ENCODE measurements around the gene PNPLA1. TPM values are rescaled to one million over a fixed set of nuclear protein-coding genes. Genes with fewer than 3 reads are reported as not detected.

The PNPLA1 gene
- total RNA-seq, 1 experiment from 2014 or later = 0.29 TPM

GRCh38 chr6:36239774-36240173 lies 30.1 kb upstream of the PNPLA1 start:
- no TSS peak for BruUV-seq (replicated peaks)
- ChIA-PET POLR2A (ENCODE audit: unreplicated experiment) (no interaction called here), CTCF (no interaction called here)
- no peak for TF ChIP-seq EZH2phosphoT487 (IDR thresholded peaks at IDR 0.05; ENCODE audit: borderline replicate concordance, low read length)
- no peak for TF ChIP-seq CTCF (conservative IDR thresholded peaks at IDR 0.05; ENCODE audit: low read depth, low read length)
- no peak for TF ChIP-seq EZH2 (IDR thresholded peaks at IDR 0.05; ENCODE audit: low read length, unreplicated experiment)
- Histone ChIP-seq H3K4me3 (ENCODE audit: low read length) (no peak overlapping the region), H2AFZ (ENCODE audit: low read length) (no peak overlapping the region), H3K27me3 (ENCODE audit: low read length) (no peaks in the 10 kb centered on the region), H3F3A (ENCODE audit: low read length, unreplicated experiment) (no peaks in the 10 kb centered on the region), H3K27ac (ENCODE audit: low read length) (no peak overlapping the region), H3K4me1 (ENCODE audit: insufficient read depth, low read length) (no peaks in the 10 kb centered on the region), H3K9me3 (ENCODE audit: low read length) (no peaks in the 10 kb centered on the region), H4K20me1 (ENCODE audit: low read length) (no peaks in the 10 kb centered on the region), H3K36me3 (ENCODE audit: low read depth, low read length) (no peaks in the 10 kb centered on the region), H3K4me2 (ENCODE audit: low read length) (no peak overlapping the region), H3K9me2 (replicated peaks; ENCODE audit: low read length) (no peaks in the 10 kb centered on the region), H3K79me2 (ENCODE audit: low read length) (no peaks in the 10 kb centered on the region), H3K9ac (ENCODE audit: low read length) (no peak overlapping the region)
- intact Hi-C loops (cut with micrococcal nuclease) = no loop called here
- DNase-seq (no peak), ATAC-seq (no peak)

GRCh38 chr6:36241728-36242127 lies 28.1 kb upstream of the PNPLA1 start:
- no peak overlapping the region for H3K4me3 ChIP-seq (ENCODE audit: low read length)
- no peak for TF ChIP-seq CTCF (conservative IDR thresholded peaks at IDR 0.05; ENCODE audit: low read depth, low read length)
- TF ChIP-seq EZH2 (IDR thresholded peaks at IDR 0.05; ENCODE audit: low read length, unreplicated experiment) = no peak
- TF ChIP-seq EZH2phosphoT487 (IDR thresholded peaks at IDR 0.05; ENCODE audit: borderline replicate concordance, low read length) = no peak
- ChIA-PET POLR2A (ENCODE audit: unreplicated experiment) (no interaction called here), CTCF (no interaction called here)
- no peak overlapping the region for H3K4me2 ChIP-seq (ENCODE audit: low read length)
- no peak overlapping the region for H3K27ac ChIP-seq (ENCODE audit: low read length)
- H2AFZ ChIP-seq (ENCODE audit: low read length) = no peak overlapping the region
- no peaks in the 10 kb centered on the region for H3K4me1 ChIP-seq (ENCODE audit: insufficient read depth, low read length)
- BruUV-seq (replicated peaks) = no TSS peak
- no peaks in the 10 kb centered on the region for H3F3A ChIP-seq (ENCODE audit: low read length, unreplicated experiment)
- H3K27me3 ChIP-seq (ENCODE audit: low read length) = no peaks in the 10 kb centered on the region
- no peaks in the 10 kb centered on the region for H3K9me3 ChIP-seq (ENCODE audit: low read length)
- intact Hi-C loops (cut with micrococcal nuclease) = no loop called here
- H3K9ac ChIP-seq (ENCODE audit: low read length) = no peak overlapping the region
- no peaks in the 10 kb centered on the region for H3K36me3 ChIP-seq (ENCODE audit: low read depth, low read length)
- no peak for ATAC-seq
- H4K20me1 ChIP-seq (ENCODE audit: low read length) = no peaks in the 10 kb centered on the region
- H3K9me2 ChIP-seq (replicated peaks; ENCODE audit: low read length) = no peaks in the 10 kb centered on the region
- no peaks in the 10 kb centered on the region for H3K79me2 ChIP-seq (ENCODE audit: low read length)
- DNase-seq = no peak

GRCh38 chr6:36242161-36242560 lies 27.7 kb upstream of the PNPLA1 start:
- ChIA-PET CTCF (no interaction called here), POLR2A (ENCODE audit: unreplicated experiment) (no interaction called here)
- BruUV-seq (replicated peaks) = no TSS peak
- Histone ChIP-seq H4K20me1 (ENCODE audit: low read length) (no peaks in the 10 kb centered on the region), H3K4me1 (ENCODE audit: insufficient read depth, low read length) (no peaks in the 10 kb centered on the region), H3K9ac (ENCODE audit: low read length) (no peak overlapping the region), H3K27me3 (ENCODE audit: low read length) (no peaks in the 10 kb centered on the region), H3K27ac (ENCODE audit: low read length) (no peak overlapping the region), H3K36me3 (ENCODE audit: low read depth, low read length) (no peaks in the 10 kb centered on the region), H3F3A (ENCODE audit: low read length, unreplicated experiment) (no peaks in the 10 kb centered on the region), H3K9me3 (ENCODE audit: low read length) (no peaks in the 10 kb centered on the region), H2AFZ (ENCODE audit: low read length) (no peak overlapping the region), H3K4me2 (ENCODE audit: low read length) (no peak overlapping the region), H3K9me2 (replicated peaks; ENCODE audit: low read length) (no peaks in the 10 kb centered on the region), H3K79me2 (ENCODE audit: low read length) (no peaks in the 10 kb centered on the region), H3K4me3 (ENCODE audit: low read length) (no peak overlapping the region)
- DNase-seq = no peak
- TF ChIP-seq EZH2phosphoT487 (IDR thresholded peaks at IDR 0.05; ENCODE audit: borderline replicate concordance, low read length) (no peak), EZH2 (IDR thresholded peaks at IDR 0.05; ENCODE audit: low read length, unreplicated experiment) (no peak), CTCF (conservative IDR thresholded peaks at IDR 0.05; ENCODE audit: low read depth, low read length) (no peak)
- no peak for ATAC-seq
- intact Hi-C loops (cut with micrococcal nuclease) = no loop called here
